Stimulated activated CD8-positive, alpha-beta memory T cell treated with anti-CD3 and anti-CD28 coated beads, Interleukin-4, amount 100 ng/mL, for 48 hours (primary cell): ENCODE results near the gene FBXL15.

Experiments used
- DNase-seq: peaks from one replicate; pipeline ENCODE4 v3.0.0-alpha.2; 2020

The FBXL15 gene

GRCh38 chr10:102460836-102461186 is 40.2 kb downstream of the FBXL15 start:
- DNase-seq = no peak

- DNase-seq = peak; percentile 96
These were observed 40.8 kb downstream of the FBXL15 start for GRCh38 chr10:102461187-102462054.

GRCh38 chr10:102462512-102463054 is 41.9 kb downstream of the FBXL15 start:
- no peak for DNase-seq

GRCh38 chr10:102463983-102464382 is 43.3 kb downstream of the FBXL15 start:
- no peak for DNase-seq

DNA sequence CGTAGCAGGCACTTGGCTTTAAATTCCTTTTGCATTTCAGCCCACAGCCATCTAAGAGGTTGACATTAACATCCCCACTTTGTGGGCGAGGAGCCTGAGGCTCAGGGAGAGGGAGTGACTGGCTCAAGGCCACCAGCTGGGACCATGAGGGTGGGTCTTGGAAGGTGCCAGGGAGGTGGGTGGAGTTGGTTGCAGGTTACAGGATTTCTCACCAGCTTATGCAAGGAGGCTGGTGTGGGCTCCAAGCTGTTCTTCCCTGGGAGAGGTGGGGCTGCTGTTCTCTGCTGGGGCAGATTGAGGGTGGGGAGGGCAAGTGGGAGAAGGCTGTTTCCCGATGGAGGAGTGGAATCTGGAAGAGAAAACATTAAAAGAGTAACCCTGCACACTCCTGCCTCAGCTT is 44.8 kb downstream of the FBXL15 start:
- DNase-seq = no peak

- DNase-seq = no peak
These were observed 46.7 kb downstream of the FBXL15 start for GRCh38 chr10:102467318-102467717.

DNA sequence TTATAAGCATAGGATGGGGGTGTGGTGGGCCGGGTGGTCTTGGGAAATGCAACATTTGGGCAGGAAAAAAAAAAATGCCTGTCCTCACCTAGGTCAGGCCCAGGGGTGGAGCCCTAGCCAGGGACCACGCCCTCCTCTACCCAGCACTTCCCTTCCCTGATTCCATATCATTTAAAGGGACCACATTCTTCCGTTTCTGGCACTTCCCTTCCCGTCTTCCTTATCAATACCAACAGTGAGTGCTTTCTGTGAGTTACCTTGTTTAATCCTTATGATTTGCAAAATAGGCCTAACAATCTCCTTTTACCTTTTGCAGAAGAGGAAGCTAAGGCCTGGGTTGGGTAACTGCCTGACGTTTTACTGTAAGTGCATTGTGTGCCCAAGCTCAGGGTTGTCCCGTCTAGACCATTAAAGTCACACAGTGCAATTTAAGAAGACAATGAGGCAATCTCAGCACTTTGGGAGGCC is 47.4 kb downstream of the FBXL15 start:
- DNase-seq = no peak

DNA sequence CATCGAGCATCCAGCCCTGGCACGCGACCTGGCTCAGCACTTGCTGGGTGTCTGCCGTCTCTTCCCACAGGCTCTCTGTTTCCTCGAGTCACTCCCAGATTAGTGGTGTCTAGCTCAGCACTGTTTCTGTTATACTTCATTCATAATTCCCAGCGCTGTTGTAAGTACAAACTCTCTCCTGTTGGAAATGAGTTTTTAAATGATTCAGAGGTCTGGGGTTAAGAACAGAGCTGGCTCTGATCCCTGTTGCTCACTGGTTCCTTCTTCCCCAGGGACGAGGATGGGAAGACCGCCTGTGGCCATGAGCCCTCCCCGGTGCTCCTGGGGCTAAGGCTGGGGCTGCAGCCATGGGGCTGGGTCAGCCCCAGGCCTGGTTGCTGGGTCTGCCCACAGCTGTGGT is 48.0 kb downstream of the FBXL15 start:
- DNase-seq = no peak

- DNase-seq = no peak
These were observed 50.2 kb downstream of the FBXL15 start for GRCh38 chr10:102470579-102471546.
